Liver (tissue), 3 donors: ENCODE results near the gene C4orf54.

Source experiments
- HNF4A ChIP-seq, 2 donors: conservative IDR thresholded peaks; 2 replicates each; pipeline ENCODE4 v1.6.1; 2016; ENCODE audit warnings: antibody characterized with exemption in 2 of 2, mild to moderate bottlenecking in 2 of 2
- SP1 ChIP-seq: IDR thresholded peaks from 2 replicates; pipeline ENCODE4 v1.6.1; 2018; ENCODE audit warnings: antibody characterized with exemption, mild to moderate bottlenecking
- TAF1 ChIP-seq: conservative IDR thresholded peaks from 2 replicates; pipeline ENCODE4 v1.6.1; 2016; ENCODE audit warnings: antibody characterized with exemption, mild to moderate bottlenecking
- TF ChIP-seq, protein P1 (sequence below): fragments of 150-350 bp; IDR thresholded peaks from 2 replicates; pipeline ENCODE4 v1.5.1; 2017; ENCODE audit warnings: improper control_type of control experiment, low read depth, low read length; ENCODE audit not compliant: missing input control
- donor health status: healthy.
- donor health status: healthy.

DNA sequence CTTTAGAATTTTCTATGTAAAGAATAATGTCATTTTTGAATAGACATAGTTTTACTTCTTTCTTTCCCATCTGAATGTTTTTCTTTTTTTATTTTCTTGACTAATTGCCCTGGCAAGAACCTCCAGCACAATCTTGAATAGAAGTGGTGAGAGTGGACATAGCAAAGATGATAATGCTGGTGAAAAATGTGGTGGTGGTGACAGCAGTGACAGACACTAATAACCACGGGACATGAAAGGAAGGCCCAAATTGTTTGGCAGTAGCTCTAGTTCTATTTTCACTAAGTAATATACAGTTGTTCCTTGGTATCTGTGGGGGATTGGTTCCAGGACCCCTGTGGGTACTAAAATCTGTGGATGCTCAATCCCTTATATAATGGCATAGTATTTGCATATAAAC, 29.6 kb downstream of the C4orf54 start:
- TF ChIP-seq, protein P1, sequence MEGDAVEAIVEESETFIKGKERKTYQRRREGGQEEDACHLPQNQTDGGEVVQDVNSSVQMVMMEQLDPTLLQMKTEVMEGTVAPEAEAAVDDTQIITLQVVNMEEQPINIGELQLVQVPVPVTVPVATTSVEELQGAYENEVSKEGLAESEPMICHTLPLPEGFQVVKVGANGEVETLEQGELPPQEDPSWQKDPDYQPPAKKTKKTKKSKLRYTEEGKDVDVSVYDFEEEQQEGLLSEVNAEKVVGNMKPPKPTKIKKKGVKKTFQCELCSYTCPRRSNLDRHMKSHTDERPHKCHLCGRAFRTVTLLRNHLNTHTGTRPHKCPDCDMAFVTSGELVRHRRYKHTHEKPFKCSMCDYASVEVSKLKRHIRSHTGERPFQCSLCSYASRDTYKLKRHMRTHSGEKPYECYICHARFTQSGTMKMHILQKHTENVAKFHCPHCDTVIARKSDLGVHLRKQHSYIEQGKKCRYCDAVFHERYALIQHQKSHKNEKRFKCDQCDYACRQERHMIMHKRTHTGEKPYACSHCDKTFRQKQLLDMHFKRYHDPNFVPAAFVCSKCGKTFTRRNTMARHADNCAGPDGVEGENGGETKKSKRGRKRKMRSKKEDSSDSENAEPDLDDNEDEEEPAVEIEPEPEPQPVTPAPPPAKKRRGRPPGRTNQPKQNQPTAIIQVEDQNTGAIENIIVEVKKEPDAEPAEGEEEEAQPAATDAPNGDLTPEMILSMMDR: no peak
- TF ChIP-seq TAF1 (no peak), SP1 (no peak), HNF4A (conservative IDR thresholded peaks at IDR 0.05) (no peak)
